ENCODE measurements around the gene COG5.

COG5 gene

GRCh38 chr7:107506674-107507339 lies 56.9 kb downstream of the COG5 start:
- no peak for DNase-seq (ENCODE audit: low read depth)
- no peak overlapping the region for H3K4me3 ChIP-seq (ENCODE audit: low read length)

GRCh38 chr7:107505997-107506673 lies 57.6 kb downstream of the COG5 start:
- no peak overlapping the region for H3K4me3 ChIP-seq (ENCODE audit: low read length)
- DNase-seq (ENCODE audit: low read depth) = no peak
- no peak for TF ChIP-seq CTCF (conservative IDR thresholded peaks at IDR 0.05; ENCODE audit: low read length)

More at GRCh38 chr7:107506674-107507339, 56.9 kb downstream of the COG5 start:
- no peak for TF ChIP-seq CTCF (conservative IDR thresholded peaks at IDR 0.05; ENCODE audit: low read length)

DNA sequence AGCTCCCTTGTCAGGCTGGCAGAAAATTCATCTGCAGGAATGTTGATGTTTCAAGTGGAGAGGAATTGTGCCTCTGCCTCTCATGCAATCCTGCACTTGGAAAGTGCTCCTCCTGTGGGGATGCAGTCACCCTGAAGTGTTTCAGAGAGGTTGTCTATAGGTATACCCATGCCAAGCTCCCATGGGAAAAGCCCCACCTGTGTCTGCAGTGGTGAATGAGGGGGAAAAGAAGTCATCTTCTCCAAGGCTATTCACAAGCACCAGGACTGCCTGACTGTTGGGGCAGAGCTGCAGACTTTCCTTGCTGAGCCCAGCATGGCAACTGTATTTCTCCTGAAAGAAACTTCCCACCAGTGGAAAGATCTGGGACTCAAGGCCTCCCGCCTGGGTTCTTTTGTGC lies 58.4 kb downstream of the COG5 start:
- TF ChIP-seq CTCF (conservative IDR thresholded peaks at IDR 0.05; ENCODE audit: low read length) = no peak
- no peak overlapping the region for H3K4me3 ChIP-seq (ENCODE audit: low read length)
- no peak for DNase-seq (ENCODE audit: low read depth)

DNA sequence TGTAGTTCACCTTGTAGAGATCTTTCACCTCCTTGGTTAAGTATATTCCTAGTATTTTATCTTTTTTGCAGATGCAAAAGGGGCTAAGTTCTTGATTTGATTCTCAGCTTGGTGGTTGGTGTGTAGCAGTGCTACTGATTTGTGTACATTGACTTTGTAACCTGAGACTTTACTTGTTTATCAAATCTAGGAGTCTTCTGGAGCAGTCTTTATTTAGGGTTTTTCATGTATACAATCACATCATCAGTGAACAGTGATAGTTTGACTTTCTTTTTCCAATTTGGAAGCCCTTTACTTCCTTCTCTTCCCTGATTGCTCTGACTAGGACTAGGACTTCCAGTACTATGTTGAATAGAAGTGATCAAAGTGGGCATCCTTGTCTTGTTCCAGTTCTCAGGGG lies 60.0 kb downstream of the COG5 start:
- no peak for DNase-seq (ENCODE audit: low read depth)
- no peak for TF ChIP-seq CTCF (conservative IDR thresholded peaks at IDR 0.05; ENCODE audit: low read length)
- no peak overlapping the region for H3K4me3 ChIP-seq (ENCODE audit: low read length)

GRCh38 chr7:107502797-107503196 lies 60.9 kb downstream of the COG5 start:
- DNase-seq (ENCODE audit: low read depth) = no peak
- TF ChIP-seq CTCF (conservative IDR thresholded peaks at IDR 0.05; ENCODE audit: low read length) = no peak

DNA sequence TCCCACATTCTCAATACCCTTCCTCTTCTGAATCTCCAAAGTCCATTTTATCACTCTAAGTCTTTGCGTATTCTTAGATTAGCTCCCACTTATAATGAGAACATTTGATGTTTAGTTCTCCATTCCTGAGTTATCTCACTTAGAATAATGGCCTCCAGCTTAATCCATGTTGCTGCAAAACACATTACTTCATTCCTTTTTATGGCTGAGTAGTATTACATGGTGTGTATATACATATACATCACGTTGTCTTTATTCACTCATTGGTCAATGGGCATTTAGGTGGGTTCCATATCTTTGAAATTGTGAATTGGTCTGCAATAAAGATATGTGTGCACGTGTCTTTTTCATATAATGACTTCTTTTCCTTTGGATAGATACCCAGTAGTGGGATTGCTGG lies 61.6 kb downstream of the COG5 start:
- no peak overlapping the region for H3K4me3 ChIP-seq (ENCODE audit: low read length)
- no peak for DNase-seq (ENCODE audit: low read depth)
- TF ChIP-seq CTCF (conservative IDR thresholded peaks at IDR 0.05; ENCODE audit: low read length) = no peak

More at GRCh38 chr7:107502797-107503196, 60.9 kb downstream of the COG5 start:
- H3K4me3 ChIP-seq (ENCODE audit: low read length) = no peak overlapping the region

DNA sequence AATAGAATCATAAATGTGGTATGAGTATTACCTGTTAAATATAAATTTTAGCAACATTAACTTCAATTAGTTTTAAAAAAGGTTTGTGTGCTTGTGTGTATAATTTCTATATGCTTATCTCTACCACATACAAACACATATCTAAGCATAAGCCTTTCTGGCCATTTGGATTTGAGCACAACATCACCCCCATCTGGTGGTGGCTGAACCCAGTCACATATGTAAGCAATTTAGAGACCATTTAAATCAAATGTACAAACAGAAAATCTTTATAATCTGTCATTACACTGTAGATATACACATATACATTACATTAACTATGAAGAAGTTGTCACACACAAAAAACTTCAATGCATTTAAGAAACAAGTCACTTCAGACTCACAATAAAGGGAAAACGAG lies 62.1 kb downstream of the COG5 start:
- DNase-seq (ENCODE audit: low read depth) = peak; percentile 29
- no peak overlapping the region for H3K4me3 ChIP-seq (ENCODE audit: low read length)
- peak; percentile 54 for TF ChIP-seq CTCF (conservative IDR thresholded peaks at IDR 0.05; ENCODE audit: low read length)
